ENCODE data around the gene GAD2.

Gene GAD2

DNA sequence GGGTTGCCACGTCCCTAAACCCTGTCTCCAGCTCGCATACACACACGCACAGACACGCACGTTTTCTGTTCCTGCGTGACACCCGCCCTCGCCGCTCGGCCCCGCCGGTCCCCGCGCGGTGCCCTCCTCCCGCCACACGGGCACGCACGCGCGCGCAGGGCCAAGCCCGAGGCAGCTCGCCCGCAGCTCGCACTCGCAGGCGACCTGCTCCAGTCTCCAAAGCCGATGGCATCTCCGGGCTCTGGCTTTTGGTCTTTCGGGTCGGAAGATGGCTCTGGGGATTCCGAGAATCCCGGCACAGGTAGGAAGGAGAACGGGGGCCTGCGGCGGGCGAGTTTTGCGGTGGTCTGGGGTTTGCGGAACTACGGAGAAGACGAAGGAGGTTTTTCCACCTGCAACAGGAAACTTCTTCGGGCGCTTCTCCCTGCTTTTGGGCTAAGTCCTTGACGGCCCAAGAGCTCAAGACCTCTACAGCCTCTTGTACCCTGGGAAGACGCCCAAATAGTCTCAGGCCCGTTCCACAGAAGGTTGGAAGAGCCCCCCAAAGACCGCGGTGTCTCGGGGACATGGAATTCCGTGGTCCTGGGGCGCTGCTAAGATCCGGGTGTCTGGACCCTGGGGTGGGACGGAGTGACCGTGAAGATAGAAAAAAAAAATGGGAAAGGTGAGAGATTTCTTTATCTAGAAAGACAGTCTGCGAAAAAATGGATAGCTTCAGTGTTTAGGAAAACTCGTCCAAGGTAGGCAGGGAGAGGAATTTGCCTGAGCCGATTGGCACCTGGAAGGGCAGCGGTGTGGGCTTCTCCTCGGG, at the start of gene GAD2:
Gene GAD2, plus strand, starts transcription at position 190 of the 811 bp plus-strand sequence. Its CDS starts 36 bp downstream, at position 226.
- no peak for TF ChIP-seq CTCF (IDR thresholded peaks at IDR 0.05; ENCODE audit: borderline replicate concordance, insufficient read depth, low read depth, low read length)
- no peak within 1 kb of the TSS for H3K4me3 ChIP-seq (ENCODE audit: low read depth, low read length)

DNA sequence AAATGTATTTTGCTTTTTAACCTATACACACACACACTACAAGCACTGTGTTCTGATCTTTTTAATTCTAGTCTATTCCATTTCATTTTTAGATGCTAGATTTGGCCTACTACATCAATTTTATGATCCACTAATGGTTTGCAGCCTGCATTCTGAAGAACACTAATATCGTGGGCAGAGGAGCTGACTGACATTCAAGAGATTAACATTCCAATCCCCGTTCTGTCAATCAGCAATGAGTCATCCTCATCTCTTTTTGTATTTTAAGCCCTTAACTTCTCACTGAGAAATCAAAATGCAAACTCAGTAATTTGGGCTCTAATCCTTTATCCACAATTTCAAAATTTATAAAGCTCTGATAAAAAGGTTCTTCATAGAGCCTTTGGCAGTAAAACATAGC, 47.1 kb upstream of the GAD2 start:
- no peak overlapping the region for H3K4me3 ChIP-seq (ENCODE audit: low read depth, low read length)
- TF ChIP-seq CTCF (IDR thresholded peaks at IDR 0.05; ENCODE audit: borderline replicate concordance, insufficient read depth, low read depth, low read length): no peak

DNA sequence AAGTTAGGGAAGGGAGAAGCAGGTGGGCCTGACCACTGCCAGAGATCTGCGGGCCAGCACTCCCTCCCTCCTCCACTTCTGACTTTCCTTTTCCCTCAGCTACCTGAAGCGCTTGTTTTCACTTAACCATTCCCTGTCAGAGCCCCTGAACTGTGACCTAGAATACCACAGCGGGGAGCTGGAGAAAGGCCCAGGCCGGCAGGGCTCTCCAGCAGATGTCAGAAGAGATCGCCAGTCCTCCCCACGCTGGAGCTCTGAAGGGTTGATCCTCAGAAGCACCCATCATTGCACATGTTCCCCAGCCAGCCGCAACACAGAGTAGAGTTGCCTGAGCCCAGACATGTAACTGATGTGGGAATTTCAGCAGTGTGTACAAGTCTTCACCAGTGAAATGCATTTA, 44.4 kb upstream of the GAD2 start:
- H3K4me3 ChIP-seq (ENCODE audit: low read depth, low read length): no peak overlapping the region
- no peak for TF ChIP-seq CTCF (IDR thresholded peaks at IDR 0.05; ENCODE audit: borderline replicate concordance, insufficient read depth, low read depth, low read length)

DNA sequence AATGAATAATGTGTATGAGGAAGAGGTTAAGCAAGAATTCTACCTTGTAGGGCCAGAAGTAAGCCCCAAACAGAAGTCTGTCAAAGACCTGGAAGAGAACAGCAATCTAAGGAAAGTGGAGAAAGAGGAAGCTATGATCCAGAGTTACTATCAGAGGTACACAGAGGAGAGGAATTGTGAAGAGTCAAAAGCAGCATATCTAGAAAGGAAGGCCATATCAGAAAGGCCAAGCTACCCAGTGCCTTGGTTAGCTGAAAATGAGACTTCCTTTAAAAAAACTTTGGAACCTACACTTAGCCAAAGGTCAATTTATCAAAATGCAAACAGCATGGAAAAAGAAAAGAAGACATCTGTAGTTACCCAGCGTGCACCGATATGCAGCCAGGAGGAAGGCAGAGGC, 42.7 kb upstream of the GAD2 start:
- H3K4me3 ChIP-seq (ENCODE audit: low read depth, low read length): no peak overlapping the region
- no peak for TF ChIP-seq CTCF (IDR thresholded peaks at IDR 0.05; ENCODE audit: borderline replicate concordance, insufficient read depth, low read depth, low read length)

GRCh38 chr10:26177341-26177740, 39.2 kb upstream of the GAD2 start:
- no peak for TF ChIP-seq CTCF (IDR thresholded peaks at IDR 0.05; ENCODE audit: borderline replicate concordance, insufficient read depth, low read depth, low read length)
- no peak overlapping the region for H3K4me3 ChIP-seq (ENCODE audit: low read depth, low read length)

- TF ChIP-seq CTCF (IDR thresholded peaks at IDR 0.05; ENCODE audit: borderline replicate concordance, insufficient read depth, low read depth, low read length): no peak
- no peak overlapping the region for H3K4me3 ChIP-seq (ENCODE audit: low read depth, low read length)
Measured at GRCh38 chr10:26194275-26194674, 22.3 kb upstream of the GAD2 start.

GRCh38 chr10:26197248-26197647, 19.3 kb upstream of the GAD2 start:
- TF ChIP-seq CTCF (IDR thresholded peaks at IDR 0.05; ENCODE audit: borderline replicate concordance, insufficient read depth, low read depth, low read length): no peak
- no peak overlapping the region for H3K4me3 ChIP-seq (ENCODE audit: low read depth, low read length)
